ENCODE data around the gene PLXNA4.

PLXNA4 gene

DNA sequence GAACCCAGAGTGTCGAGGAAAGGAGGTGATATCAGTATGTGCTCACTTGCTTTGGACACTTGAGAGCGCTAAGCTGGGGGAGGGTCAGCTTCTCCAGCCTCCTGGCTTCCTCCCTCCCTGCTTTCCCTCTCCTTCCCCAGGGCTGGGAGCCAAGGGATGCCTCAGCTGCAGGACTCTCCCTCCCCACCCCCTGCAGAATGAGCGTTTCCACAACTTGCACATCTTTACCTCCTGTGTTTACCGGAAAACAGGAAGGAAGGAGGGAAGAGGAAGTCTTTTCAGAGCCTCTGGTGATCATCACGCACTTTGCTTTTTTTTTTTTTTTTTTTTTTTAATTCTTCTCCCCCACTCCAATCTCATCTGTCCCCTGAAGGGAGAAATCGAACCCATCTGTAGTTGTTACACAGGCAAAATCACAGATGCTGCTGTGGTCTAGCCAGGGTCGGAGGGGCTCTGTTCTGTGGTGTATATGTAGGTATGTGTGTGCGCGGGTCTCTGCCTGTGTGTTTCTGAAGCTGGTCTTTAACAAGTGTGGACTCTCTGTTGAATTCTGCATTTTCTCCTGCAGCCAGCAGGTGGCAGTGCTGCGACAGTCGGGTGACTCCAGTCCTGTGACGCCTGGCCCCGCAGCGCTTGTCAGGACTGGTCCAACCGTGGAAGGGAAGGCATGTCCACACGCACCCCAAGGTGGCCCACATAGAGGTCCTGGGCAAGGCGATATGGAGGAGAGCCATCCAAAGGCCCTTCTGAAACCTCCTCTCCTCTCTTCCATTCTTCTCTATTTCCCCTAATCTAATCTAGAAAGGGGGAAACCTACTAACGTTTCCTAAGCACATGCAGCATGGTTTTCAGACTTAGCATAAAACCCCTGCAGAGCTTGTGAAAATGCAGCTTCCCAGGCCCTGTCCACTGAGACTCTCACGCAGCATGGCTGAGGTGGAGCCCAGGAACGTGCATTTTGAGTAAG, 257.6 kb downstream of the PLXNA4 start:
- peak; percentile 80 for DNase-seq (ENCODE audit: low spot score)

DNA sequence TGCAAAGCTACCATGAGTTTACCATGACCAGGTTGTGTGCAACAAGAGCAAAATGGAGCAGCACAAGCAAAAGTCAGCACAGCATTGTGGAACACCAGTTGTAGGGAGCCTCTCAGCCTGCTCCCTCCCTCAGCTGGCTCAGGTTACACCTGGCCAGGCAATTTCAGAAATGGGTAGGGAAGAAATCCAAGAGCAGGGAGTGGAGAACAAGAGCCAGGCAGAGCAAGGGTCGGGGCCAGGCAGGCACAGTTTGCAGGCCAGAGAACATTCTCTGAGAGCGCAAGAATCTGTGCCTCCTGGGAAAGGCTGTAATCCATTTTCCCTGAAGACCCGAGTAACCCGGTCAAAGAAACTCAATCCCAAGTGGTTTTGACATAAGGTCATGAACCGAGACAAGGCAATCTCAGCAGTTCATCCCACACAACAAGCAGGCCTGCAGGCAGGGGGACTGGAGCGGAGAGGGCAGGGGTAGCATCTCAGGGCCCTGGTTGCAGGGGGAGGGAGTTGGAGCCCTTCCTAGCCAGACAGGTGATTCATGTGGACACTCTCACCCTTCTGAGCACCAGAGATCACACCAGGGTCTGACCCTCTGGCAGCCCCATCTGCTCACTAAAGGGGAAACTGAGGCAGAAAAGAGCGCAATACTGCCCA, 258.4 kb downstream of the PLXNA4 start:
- no peak for DNase-seq (ENCODE audit: low spot score)

DNA sequence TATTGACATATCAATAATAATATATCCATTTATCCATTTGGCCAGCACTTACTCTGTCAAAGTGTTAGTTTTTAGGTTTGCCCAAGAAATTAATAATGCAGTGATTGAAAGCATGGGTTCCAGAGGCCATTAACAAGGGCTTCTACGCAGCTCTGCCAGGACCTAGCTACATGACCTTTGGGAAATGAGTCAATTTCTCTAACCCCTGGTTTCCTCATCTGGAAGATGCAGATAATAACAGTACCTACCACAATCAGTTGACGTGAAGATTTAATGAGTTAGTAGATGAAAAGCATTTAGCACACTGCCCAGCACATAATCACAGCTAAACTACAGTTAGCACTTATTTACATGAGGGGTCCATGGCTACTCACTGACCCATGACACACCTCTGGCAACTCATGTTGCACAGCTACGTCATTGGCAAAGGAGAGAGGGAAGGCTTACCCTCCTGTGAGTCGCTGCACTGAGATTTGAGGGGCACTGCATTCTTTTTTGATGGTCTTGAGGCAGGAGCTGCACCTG, 263.7 kb downstream of the PLXNA4 start:
- no peak for DNase-seq (ENCODE audit: low spot score)

DNA sequence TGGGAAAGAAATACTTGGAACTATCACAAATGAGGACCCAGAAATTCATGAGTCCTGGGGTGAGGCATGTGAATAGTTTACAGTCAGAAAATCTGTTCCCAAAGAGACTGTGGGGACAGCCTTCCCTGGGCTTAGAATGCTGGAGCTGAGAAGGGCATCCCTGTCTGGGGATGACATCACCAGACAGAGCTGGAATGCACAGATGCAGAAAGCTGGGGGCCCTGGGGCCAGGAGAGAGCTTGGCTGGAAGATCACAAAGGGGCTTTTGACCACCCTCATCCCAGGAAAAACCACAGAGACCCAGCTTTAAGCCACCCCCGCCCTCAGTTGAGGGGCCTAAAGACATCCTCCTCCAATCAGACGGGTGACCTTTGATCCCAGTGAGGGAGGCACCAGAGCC, 264.5 kb downstream of the PLXNA4 start:
- no peak for DNase-seq (ENCODE audit: low spot score)

DNA sequence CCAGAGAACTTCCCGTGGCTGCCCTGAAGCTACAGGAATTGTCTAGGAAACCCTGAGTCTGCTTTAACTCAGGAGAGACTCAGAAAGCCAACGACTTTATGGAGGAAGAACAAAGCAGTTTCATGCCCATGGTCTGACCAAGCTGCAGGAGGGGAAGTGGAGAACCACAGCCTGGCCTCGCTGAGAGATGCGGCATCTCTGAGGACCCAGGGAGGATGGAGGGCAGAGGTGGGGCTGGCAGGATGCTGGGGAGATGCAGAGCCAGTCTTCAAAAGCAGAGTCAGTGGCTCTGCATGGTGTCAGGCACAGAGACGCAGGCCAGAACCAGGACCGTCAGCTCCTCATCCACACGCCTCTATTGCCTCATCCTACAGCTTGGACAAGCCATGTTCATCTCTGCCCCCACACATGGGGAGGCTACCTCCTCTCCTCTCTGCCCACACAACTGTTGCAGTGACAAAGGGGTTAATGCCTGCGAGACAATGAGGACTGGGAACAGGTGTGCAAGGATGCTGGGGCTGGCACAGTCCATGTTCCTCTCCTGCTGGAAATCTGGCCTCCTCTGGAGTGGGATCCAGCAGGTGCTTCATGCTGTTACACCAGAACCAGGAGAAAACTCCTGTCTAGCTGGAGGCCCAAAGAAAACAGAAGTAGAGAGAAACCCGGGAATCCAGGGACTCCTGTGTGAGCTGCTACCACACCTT, 267.0 kb downstream of the PLXNA4 start:
- DNase-seq (ENCODE audit: low spot score), result no peak

DNA sequence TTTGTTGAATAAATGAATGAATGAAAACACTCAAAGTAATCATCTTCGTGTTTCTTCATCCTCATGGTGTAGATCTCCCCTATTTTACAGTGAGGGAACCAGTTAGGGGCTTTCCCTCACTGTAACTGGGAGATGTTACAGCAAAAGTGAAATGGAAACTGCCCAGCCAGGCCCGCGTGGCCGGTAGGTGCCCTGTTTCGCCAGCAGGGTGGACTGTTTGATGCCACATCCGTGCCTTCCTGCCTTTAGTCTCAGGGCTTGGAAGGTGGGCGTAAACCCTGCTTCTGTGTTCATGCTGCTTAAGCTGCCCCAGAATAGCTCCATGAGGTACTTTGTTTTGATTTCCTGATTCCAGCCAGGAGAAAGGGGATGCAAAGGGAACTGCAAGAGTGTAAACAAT, 268.8 kb downstream of the PLXNA4 start:
- DNase-seq (ENCODE audit: low spot score), result no peak

DNA sequence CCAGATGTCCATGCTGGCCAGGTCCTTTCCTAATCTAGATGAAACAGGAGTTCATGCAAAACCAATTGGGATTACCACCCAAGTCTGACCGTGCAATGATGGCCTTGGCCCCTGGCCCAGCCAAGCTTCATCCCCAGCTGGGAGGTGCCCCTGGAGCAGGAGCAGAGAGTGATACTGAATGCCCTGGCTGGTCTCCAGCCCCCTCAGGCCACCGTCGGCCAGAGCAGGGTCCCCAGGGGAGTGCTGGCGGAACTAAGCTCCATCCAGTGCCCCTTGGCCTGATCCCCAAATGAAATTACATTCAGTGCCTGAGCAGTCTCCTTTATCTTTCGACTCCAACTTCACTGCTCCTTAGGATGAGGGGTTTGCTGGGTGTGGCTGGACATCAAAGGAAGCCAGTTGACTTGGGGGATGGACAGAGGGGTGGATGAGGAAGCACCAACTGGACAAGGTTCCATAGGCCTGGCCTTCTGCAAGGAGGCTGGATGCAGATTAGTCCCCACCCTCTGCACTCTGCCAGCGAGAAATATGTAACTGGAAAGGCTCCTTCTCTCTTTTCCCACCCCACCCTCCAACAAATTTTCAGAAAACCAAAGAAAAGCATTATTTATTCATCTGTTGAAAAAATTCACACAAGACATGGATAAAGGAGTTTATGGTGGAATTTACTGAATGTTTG, 275.5 kb downstream of the PLXNA4 start:
- DNase-seq (ENCODE audit: low spot score), result no peak

DNA sequence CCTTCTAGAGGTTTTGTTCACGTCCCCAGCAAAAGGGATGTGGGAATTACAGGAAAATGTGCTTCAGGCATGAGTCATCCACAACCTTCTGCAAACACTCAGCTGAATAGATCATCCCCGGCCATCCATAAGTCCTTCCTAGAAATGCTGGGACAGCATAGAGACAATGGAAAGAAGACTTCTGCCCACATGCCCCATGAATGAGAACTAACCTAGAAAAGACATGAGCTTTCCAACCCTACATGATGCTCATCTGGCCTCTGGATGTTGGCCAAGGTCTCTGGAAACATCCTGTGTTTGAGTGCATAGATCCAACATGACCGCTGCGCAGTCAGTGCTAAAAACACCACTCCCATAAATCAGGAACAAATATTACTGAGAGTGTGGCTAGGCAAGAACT, 277.5 kb downstream of the PLXNA4 start:
- DNase-seq (ENCODE audit: low spot score), result no peak

DNA sequence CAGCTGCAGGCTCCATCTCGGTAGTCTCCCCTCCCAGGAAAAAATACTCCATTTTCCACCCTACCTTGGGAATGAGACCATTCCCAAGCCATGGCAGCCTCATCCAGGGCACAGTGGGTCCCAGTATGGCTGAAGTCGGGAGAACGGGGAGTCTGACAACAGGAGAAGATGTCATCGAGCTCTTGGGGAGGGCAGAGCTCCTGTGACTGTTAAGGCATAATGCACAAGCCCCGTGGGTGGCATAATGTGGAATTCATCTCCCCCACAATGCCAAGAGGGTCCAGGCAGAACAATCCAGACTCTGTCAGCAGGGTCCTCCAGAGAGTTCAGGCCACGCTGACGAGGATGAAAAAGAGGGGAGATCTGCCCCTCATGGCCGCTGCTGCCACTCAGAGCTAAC, 279.4 kb downstream of the PLXNA4 start:
- no peak for DNase-seq (ENCODE audit: low spot score)

DNA sequence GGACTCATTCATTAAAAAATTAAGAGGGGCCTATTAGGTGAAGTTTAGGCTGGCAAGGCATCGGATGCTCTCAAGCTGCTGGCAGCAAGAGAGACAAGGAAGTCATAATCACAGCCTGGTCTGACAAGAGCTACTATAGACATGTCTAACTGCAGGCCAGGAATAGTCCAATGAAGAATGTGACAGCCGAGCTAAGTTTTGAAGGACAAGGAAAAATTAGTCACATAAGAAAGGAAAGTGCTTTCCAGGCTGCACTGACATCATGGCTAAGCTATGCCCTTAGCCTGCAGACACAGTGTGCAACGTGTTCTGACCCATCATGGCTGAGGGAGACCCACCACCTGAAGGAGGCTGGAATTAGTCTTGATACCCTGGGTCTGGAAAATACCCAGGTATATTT, 281.1 kb downstream of the PLXNA4 start:
- no peak for DNase-seq (ENCODE audit: low spot score)

DNA sequence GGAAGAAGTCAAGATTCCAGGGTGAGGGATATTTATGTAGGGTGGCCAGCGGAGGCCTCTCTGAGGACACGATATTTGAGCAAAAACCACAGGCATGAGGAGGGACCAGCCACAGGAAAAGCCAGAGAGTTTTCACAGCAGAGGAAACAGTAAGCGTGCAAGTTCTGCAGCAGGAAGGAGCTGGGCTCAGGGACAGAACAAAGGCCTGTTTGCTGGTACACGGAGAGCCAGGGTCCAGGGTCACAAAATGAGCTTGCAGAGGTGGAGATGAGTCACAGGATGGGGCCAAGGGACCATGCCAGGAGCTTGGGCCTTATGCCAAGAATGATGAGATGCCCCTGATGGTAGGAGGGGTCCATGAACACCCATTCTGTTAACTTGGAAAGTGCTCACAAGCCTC, 283.5 kb downstream of the PLXNA4 start:
- DNase-seq (ENCODE audit: low spot score), result no peak

DNA sequence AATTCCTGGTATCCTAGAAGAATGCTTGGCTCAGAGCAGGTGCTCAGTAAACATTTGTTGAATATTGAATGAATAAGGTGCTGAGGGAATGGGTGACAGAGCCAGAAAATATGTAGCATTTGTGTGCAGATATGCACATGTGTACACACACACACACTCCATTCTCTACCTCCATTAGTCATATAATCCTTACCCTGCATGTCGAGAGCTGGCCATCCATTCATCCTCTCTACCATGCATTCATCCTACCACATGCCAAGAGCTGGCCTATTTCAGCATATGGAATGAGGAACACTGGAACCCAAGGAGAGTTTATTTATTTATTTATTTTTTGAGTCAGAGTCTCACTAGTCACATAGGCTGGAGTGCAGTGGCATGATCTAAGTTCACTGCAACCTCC, 284.8 kb downstream of the PLXNA4 start:
- no peak for DNase-seq (ENCODE audit: low spot score)

DNA sequence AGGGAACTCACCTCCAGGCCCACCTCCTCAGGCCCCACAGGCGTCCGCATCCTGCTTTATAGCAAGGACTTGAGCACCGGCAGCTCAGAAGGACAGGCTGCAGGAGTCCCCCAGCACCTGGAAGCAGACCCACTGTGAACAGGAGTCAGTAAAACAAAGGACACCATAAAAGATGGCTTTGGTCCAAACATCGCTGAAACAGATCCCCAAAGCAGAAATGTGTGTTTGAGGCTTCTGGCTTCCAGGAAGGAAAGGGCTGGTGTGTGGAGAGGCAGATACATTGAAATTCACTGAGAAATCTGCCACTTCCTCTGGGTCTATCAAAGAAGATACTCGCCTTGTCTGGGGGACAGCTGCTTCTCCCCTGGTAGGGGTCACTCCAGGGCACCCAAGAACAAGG, 286.2 kb downstream of the PLXNA4 start:
- no peak for DNase-seq (ENCODE audit: low spot score)

DNA sequence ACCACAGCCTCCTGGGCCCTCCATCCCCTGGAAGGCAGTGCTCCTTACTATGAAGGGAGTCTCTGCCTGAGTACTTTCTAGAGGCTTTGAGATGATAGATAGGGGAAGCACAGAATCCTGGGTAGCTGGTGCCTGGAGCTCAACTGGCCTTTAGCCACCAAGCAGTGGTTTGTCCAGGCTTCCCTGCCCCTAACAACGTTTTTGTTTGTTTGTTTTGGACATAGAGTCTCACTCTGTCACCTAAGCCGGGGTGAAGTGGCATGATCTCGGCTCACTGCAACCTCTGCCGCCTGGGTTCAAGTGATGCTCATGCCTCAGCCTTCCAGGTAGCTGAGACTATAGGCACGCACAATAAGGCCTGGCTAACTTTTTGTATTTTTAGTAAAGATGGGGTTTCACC, 289.4 kb downstream of the PLXNA4 start:
- DNase-seq (ENCODE audit: low spot score), result no peak

DNA sequence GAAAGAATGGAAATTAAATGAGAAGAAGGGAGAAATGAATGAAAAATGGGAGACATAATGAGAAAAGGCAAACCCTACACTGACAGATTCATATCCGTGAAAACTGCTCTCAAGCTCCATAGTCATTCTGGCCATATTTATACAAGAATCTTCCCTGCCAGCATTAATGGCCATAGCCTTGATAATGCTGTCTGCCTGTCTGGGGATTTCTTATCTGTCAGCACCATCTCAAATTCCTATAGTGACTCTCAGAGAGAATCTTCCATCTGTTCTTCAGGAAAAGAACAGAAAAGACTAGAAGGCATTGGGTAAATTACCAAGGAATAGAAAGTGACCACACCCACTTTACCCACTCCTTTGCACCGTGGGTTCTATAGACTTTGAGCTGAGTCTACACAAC, 295.9 kb downstream of the PLXNA4 start:
- no peak for DNase-seq (ENCODE audit: low spot score)

DNA sequence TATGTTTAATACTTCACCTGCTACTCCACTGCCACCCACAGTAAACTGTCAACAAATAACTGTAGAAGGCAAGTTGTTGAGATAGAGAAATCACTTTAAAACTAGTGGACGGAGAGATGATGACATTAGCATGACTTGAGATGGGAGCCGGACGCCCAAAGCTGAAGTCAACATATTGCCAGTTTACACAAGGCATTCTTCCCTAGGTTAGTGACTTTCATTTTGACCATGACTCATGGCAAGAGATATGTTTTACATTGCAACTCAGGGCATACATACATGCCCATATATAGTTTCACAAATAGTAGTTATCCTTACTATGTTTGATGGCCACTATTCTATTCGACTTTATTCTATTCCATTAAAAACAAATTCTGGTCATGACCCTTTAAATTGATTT, 296.6 kb downstream of the PLXNA4 start:
- no peak for DNase-seq (ENCODE audit: low spot score)

DNA sequence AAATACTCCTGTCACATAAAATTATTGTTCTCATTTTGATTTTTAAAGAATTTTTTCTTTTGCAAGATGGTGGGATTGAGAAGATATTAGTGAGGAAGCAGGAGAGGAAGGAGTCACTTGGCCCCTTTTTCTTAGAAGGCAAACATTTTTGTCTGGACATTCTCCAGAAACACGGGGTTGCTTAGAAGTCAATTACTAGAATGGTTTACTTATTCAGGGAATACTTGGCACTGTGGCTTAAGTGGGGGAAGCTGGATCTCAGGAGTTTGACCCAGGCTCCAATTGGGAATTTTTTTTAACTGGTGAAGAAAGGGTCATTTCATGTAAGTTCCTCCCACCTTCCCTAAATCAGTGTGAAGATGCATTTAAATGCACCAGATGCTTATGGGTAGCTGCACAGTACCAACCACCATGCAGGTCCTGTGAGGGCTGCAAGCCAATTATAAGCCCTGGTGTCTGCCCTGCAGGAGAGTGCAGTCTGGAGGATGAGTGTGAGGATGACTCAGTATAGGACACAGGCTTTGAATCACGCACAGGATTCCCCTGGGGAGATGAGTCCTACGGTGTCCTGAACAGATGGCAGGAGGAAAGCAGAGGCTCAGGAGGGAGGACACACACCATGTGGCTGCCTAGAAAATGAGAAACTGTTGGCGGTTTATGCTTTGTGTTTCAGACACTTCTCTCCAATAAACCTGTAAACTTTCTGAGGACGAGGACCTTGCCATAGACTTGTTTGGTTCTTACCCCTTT, 299.1 kb downstream of the PLXNA4 start:
- no peak for DNase-seq (ENCODE audit: low spot score)

DNA sequence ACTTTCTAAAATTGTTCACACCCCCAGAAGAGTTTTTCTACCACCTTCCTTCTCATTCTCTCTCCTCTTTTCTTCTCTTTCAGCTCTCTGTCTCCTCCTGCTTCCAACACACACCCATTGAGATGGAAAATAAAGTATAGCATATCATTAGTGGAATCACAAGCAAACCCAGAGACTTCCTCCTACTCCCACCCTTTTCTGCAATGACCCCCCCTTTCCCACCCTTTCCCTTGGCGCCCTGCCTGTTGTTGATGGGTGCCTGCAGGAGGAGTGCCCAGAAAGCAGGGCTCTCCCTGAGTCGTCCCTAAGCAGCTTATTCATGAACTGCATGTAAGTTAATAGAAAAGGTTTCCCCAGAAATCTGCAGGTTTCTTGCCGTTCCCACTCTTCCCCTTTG, 300.0 kb downstream of the PLXNA4 start:
- DNase-seq (ENCODE audit: low spot score), result no peak

DNA sequence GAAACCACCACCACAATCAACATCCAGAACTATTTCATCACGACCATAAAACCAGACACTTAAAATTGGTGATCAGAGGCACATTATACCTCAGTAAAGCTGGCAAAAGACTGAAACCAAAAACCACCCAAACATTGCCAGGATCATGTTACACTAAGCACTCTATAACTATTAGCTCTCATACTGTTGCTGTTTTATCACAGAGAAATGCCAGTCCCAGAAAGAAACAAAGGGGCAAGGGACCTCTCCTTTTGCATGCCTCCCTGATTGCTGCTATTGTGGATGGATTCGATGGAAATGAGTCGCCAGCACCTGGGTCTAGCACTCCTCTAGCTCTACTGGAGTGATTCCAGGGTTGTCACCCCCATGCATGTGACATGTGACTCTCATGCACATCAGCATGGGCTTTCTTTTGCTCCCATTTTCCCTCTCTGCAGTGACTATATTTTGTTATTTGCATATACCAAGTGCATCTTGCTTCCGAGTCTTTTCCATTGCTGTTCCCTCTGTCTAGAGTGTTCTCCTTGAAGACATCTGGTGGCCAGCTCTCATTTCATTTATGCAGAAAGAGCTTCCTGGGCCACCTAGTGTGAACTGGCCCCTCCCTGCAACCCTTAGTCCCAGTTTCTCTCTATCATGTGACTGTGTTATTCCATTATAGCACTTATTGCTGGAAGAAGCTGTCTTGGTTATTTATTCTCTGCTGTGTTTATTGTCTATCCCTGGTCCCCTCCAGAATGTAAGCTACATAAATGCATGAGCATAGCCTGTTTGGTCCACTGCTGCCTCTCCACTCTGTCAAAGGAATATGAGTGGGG, 300.6 kb downstream of the PLXNA4 start:
- DNase-seq (ENCODE audit: low spot score), result no peak

DNA sequence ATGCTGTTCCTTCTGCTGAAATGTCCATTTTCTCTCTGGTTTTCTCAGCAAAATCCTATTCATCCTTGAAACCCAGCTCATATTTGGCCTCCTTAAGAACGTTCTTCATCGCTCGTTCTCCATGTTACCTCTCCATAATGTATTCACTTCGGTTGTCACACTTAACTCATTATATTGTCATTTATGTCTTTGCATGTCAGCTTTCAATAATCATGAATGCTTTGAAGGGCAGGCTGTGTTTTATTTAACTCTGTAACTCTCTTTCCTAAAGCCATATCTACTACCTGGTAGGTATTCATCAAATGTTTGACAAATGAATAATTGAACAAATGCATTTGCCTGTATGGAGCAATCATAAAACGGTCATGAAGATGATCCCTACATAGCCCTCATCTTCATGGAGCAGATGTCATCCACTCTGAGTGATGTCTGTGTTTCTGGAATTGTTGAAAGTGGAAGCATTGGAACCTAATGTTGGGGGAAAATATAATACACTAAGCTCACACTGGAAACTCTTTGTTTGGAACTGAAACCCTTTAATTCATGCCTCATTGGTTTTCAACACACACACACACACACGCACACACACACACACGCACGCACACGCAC, 303.4 kb downstream of the PLXNA4 start:
- DNase-seq (ENCODE audit: low spot score), result no peak

All from germinal center (tissue), 1 donor.